ENCODE results near the gene KCNQ5.
"Not testable (repeated sequence)": the region's sequence is repeated elsewhere in the genome, so short reads cannot be mapped to it uniquely, and the experiment has no call there.

The KCNQ5 gene

DNA sequence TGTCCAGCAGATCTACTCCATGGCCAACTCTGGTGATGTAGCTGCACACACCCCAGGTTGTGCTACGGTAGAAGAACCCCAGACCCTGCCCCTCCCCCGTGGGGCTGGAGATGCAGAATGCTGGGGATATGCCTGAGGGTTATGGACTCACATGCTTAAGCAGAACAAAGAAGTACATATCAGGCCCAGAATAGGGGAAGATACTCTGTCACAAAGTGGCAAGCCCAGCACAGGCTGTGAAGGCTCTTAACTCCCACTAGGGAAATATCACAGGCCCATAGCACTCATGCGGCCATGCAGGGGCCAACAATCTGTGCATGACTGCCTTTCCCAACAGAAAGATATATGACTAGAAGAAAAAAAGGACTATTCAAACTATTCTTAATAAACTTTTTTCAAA, 234.9 kb downstream of the KCNQ5 start:
- DNase-seq = no peak

GRCh38 chr6:72857791-72858585, 236.1 kb downstream of the KCNQ5 start:
- no peak for DNase-seq

- DNase-seq = no peak
Measured at GRCh38 chr6:72861059-72861458, 239.2 kb downstream of the KCNQ5 start.

DNA sequence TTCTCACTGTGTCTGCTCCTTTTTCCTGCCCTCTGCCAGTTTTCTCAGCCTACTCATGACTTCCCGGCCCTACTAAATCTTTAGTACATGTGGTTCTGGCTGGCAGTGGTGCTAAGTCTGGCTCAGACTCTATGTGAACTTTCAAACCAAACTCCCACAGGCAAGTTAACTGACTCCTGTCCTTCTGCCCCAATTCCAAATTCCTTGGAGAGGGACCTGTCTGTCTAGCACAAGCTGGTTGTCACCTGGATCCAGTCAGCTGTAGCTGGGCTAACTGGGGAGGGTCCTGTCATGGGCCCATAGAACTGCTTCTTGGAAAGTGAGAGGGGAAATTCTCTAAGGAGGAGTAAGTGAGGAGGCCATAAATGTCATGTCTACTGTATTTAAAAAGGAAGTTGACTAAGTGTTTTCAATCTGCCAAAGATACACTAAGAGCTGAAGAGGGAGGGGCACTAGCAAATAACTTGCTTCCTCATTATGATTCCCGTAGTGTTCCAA, 240.1 kb downstream of the KCNQ5 start:
- DNase-seq = no peak

GRCh38 chr6:72863131-72863530, 241.3 kb downstream of the KCNQ5 start:
- DNase-seq = no peak

DNA sequence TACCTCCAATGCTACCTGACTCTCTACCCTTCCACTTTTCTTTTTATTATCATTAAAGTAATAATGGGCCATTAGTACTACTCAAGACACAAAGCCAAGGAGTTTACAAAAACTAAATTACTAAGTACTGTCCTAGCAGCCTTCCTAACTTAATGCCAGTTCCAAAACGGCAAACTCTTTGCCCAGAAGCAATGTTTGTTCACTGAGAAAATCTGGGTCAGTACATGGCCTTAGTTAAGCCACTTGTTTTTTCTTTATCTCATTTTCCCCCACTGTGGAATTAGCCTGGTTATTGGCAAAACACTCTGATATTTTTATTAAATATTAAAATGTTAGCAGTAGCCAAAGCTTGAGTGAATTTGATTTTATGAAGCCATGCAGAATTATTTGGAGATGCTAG, 242.4 kb downstream of the KCNQ5 start:
- DNase-seq = no peak

DNA sequence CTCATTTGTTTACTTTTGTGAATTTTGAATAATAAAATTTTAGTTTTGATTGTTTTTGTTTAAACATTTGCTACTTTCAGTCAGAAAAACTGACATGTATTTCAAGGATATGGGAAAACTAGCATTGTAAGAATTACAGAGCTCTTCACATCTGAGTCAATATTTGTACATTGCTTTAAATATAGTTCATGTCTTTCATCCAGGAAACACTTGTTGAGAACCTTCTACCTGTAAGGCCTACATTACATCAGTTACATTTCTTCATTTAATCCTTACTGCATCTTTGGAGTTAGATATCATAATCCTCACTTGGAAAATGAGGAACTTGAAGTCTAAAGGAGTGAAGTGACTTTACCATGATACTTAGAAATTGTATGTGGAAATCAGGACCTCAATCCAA, 242.9 kb downstream of the KCNQ5 start:
- no peak for DNase-seq

- DNase-seq = no peak
Measured at GRCh38 chr6:72865467-72865866, 243.6 kb downstream of the KCNQ5 start.

- DNase-seq = no peak
Measured at GRCh38 chr6:72869621-72870020, 247.8 kb downstream of the KCNQ5 start.

- DNase-seq = no peak
Measured at GRCh38 chr6:72873433-72873832, 251.6 kb downstream of the KCNQ5 start.

DNA sequence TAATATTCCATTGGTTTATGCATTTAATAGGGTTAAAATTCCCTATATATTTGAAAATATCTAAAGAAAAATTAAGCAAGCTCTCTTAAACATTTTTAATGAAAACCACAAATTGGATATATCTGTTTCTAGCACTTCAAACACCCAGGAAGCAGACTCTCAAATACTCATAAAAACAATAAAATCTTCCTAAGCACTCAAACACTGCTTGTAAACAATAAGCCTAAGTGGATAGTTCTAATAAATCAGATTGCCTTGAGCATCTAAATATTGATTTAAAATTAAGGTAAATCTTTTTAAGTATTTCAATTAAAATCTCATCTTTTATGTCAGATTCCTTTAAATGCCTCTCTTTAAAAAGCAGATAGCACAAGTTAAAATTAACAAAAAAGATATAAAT, 254.4 kb downstream of the KCNQ5 start:
- DNase-seq = no peak

DNA sequence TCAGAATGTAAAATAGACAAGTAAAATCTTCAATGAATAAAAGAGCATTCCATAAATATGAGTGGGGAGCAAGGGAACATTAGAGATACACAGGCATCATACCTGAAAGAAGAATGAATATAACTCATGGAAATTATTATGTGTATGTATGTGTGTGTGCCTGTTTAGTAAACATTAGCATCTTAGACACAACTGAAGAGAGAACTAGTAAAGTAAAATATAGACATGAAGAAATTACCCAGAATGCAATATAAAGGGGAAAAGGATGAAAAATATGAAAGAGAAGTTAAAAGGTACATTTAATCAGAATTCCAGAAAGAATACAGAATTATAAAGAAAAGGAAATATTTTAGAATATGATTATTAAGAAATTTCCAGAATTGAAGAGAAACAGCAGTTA, 264.3 kb downstream of the KCNQ5 start:
- no peak for DNase-seq

DNA sequence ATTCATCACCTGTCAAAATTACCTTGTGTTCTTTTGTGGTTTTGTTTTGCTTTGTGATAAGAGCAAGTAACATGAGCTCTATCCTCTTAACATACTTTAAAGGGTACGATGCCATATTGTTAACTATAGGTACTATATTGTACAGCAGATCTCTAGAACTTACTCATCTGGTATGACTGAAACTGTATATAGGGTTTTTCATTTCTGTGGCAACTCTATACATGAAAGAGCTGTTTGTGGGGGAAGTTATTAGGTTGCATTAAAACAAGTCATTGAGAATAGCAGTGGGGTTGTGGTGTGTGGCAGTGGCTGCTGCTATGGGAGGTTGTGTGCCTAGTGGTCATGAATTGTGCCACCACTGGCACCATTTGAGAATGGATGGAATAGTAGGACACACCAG, 268.4 kb downstream of the KCNQ5 start:
- DNase-seq = no peak

GRCh38 chr6:72890671-72891070, 268.8 kb downstream of the KCNQ5 start:
- no peak for DNase-seq

GRCh38 chr6:72892901-72893300, 271.0 kb downstream of the KCNQ5 start:
- DNase-seq = no peak

- DNase-seq = no peak
Measured at GRCh38 chr6:72894091-72894490, 272.2 kb downstream of the KCNQ5 start.

GRCh38 chr6:72898313-72898712, 276.4 kb downstream of the KCNQ5 start:
- DNase-seq = not testable (repeated sequence)

GRCh38 chr6:72905705-72906478, 284.0 kb downstream of the KCNQ5 start:
- DNase-seq = no peak

- no peak for DNase-seq
Measured at GRCh38 chr6:72911463-72912155, 289.7 kb downstream of the KCNQ5 start.

- DNase-seq = no peak
Measured at GRCh38 chr6:72913797-72914196, 291.9 kb downstream of the KCNQ5 start.

DNA sequence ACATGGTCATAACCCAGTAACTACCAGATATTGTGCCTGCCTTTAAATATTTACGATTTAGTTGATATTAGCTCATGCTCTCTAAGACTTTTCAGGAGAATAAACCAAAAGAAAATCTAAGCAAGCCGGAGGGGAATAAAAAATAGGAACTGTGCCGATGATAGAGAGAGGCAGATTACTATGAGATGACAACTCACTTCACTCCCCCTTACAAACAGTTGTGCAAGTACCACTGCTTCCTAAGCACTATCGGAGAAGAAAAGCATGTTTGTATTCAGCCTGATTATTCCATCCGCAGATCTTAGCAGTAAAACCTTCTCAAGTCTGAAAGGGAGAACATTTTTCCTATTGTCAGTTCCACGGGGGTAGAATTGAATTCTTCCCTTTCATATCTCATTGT, 294.4 kb downstream of the KCNQ5 start:
- DNase-seq = no peak

DNA sequence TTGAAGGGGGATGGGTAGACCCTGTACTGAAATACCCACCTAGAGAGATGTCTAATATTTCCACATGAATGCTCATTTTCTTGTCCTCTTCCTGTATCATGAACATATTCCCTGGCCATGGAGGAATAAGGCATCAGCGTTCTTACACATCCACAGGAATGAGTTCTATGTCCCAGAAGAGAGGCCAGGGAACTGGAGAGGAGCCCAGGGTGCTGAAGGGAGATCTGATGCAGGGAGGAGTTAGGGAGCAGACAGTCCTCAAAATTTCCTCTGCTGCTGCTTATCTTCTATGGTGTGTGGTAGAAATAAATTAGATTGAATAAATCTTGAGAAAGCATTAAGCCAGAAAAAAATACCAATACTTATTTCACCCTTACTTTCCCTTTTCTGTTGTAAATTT, 295.0 kb downstream of the KCNQ5 start:
- DNase-seq = no peak

DNA sequence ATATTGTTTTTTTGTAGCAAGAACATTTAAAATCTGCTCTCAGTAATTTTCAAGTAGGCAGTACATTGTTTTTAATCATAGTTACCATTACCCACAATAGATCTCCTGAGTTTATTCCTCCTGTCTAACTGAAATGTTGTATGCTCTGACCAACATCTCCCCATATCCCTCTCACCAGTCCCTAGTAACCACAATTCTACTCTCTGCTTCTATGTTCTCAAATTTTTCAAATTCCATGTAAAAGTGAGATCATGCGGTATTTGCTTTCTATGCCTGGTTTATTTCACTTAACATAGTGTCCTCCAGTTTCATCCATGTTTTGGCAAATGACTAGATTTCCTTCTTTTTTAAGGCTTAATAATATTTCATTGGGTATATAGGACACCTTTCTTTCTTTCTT, 300.5 kb downstream of the KCNQ5 start:
- DNase-seq = no peak

DNA sequence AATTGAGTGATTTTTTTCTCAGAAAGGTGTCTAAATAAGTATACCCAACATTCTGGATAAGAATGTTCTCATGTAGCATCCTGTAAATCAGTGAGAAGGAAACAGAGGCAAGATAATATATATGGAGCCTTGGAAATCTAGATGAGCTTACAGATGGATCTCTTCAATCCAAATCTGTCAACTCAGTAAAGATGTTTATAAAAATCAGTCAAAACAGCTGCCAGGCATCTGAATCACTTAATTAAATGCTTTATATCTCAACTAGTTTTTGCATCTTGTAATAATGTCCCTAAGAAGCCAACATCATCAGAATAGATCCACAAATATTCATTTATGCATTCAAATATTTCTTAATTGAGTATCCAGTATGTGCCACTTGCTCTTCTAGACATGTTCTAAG, 303.3 kb downstream of the KCNQ5 start:
- no peak for DNase-seq

All from effector CD4-positive, alpha-beta T cell (primary cell).